Progenitor cell of endocrine pancreas (in vitro differentiated cells): Measurements from ENCODE around the gene ZNF512. TPM values are rescaled to one million over a fixed set of nuclear protein-coding genes. Genes with fewer than 3 reads are reported as not detected.

Experiments
- DNase-seq: peaks from one replicate; pipeline ENCODE4 v3.0.0; 2021; ENCODE audit warnings: low spot score; ENCODE audit not compliant: unreplicated experiment
- H3K27ac Mint-ChIP-seq: 2 replicates; pipeline ENCODE4 v1.8.0; 2021; ENCODE audit warnings: mild to moderate bottlenecking, moderate library complexity, mixed read lengths
- H3K27me3 Mint-ChIP-seq: 2 replicates; pipeline ENCODE4 v1.8.0; 2021; ENCODE audit warnings: mixed read lengths
- H3K36me3 Mint-ChIP-seq: 2 replicates; pipeline ENCODE4 v1.8.0; 2022; ENCODE audit warnings: mixed read lengths; ENCODE audit not compliant: insufficient read depth
- H3K4me1 Mint-ChIP-seq: 2 replicates; pipeline ENCODE4 v1.8.0; 2021; ENCODE audit warnings: low read depth, mixed read lengths
- H3K4me3 Mint-ChIP-seq: 2 replicates; pipeline ENCODE4 v1.8.0; 2021; ENCODE audit warnings: low read depth, mild to moderate bottlenecking, moderate library complexity, mixed read lengths
- H3K9me3 Mint-ChIP-seq: 2 replicates; pipeline ENCODE4 v1.8.0; 2021; ENCODE audit warnings: low read depth, mixed read lengths
- CTCF ChIP-seq: fragments of 200-600 bp; sonication (generic); IDR thresholded peaks from one replicate; pipeline ENCODE4 v1.5.0; 2021; ENCODE audit warnings: antibody characterized with exemption, mild to moderate bottlenecking; ENCODE audit not compliant: unreplicated experiment
- total RNA-seq: library from RNA; stranded (reverse); gene quantifications from 2 replicates; pipeline ENCODE4 v1.2.1, GENCODE V29; 2021

Gene ZNF512
- total RNA-seq, 1 donor from 2014 or later = 60.9 TPM

DNA sequence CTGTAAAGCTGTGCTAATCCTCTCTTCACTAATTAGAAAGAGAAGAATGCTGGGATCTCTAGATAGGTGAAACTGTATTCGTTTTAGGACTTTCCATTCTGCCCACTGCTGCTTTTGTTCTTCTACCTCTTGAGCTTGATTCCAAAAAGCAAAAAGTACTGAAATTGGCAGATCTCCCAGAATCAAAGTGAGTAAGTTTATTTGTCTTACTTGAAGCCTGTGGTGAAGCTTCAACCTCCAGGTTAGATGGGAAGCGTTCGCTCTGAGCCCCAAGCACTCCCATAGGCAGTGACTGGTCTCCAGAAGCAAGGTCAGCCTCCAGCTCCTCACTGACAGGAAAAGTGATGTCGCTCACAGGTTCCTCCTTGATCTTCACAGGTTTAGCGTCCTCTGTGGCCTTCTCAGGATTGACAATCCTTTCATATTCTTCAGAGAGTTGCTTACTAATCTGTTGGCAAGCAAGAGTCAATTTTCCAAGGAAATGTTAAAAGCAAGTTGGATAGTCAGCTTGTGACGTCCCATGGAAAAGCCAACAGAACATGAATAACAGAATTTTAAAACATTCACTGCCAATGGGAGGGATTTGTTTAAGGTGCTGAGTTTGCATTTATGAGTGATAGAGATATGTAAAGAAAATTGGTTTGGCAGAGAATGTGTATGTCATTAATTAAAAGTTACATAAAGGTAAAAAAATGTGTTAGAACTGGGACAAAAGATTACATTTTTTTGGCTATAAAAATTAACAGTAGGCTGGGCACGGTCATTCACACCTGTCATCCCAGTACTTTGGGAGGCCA, 72.5 kb downstream of the ZNF512 start:
- Mint-ChIP-seq H3K4me3 (no peak overlapping the region), H3K27me3 (no peaks in the 10 kb centered on the region), H3K9me3 (no peaks in the 10 kb centered on the region), H3K4me1 (no peaks in the 10 kb centered on the region), H3K36me3 (peaks cover 27% of the 10 kb centered on the region), H3K27ac (no peak overlapping the region)
- no peak for DNase-seq
- TF ChIP-seq CTCF = no peak

DNA sequence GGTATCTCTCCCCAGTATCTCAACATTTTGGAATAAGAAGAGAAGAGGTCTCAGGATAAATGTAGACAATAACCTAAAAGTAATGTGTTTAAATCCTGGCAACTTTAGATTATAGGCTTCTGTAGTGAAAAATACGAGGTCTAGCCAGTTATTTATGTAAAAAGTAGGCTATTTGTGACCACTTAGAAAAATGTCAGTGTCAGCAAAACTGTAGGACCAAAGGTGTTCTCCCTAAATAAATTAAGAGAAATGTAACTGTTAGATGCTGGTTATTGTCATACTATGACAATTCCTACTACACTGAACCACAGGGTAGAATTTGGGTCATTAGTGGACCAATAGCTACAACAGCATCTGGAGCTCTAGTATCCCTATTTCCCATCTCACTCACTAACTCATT, 78.5 kb downstream of the ZNF512 start:
- no peak for TF ChIP-seq CTCF
- H3K27me3 Mint-ChIP-seq = no peaks in the 10 kb centered on the region
- H3K36me3 Mint-ChIP-seq = peaks cover 26% of the 10 kb centered on the region
- peak overlapping the region; percentile 99 for H3K4me3 Mint-ChIP-seq
- H3K9me3 Mint-ChIP-seq = no peaks in the 10 kb centered on the region
- peaks cover 22% of the 10 kb centered on the region for H3K4me1 Mint-ChIP-seq
- DNase-seq = no peak
- H3K27ac Mint-ChIP-seq = no peak overlapping the region

- Mint-ChIP-seq H3K9me3 (no peaks in the 10 kb centered on the region), H3K27me3 (no peaks in the 10 kb centered on the region), H3K4me3 (peak within 1 kb of the TSS; percentile 99), H3K36me3 (peaks cover 24% of the 10 kb centered on the region), H3K27ac (peak within 1 kb of the TSS; percentile 100), H3K4me1 (peaks cover 22% of the 10 kb centered on the region)
- peak; percentile 35 for DNase-seq
- no peak for TF ChIP-seq CTCF
Measured at GRCh38 chr2:27663285-27664153, 80.7 kb downstream of the ZNF512 start, which contains the start of the genes SLC4A1AP and SUPT7L. Gene SLC4A1AP (plus strand): TSS chr2:27663889. CDS start chr2:27663915, 26 bp downstream. Gene SUPT7L (minus strand): TSS chr2:27663614. CDS start chr2:27662192, 1,422 bp downstream.

DNA sequence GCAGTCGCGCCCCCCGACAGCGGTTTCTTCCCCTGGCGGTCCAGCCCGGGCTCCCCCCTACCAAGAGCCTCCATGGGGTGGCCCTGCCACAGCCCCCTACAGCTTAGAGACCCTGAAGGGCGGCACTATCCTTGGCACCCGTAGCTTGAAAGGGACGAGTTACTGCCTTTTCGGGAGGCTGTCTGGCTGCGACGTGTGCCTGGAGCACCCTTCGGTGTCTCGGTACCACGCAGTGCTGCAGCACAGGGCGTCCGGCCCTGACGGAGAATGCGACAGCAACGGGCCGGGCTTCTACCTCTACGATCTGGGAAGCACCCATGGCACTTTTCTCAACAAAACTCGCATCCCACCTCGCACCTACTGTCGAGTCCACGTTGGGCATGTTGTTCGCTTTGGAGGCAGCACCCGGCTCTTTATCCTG, 81.3 kb downstream of the ZNF512 start:
- H3K27me3 Mint-ChIP-seq = no peaks in the 10 kb centered on the region
- H3K36me3 Mint-ChIP-seq = peaks cover 28% of the 10 kb centered on the region
- peaks cover 22% of the 10 kb centered on the region for H3K4me1 Mint-ChIP-seq
- no peaks in the 10 kb centered on the region for H3K9me3 Mint-ChIP-seq
- peak overlapping the region; percentile 100 for H3K27ac Mint-ChIP-seq
- TF ChIP-seq CTCF = no peak
- DNase-seq = no peak
- peak overlapping the region; percentile 99 for H3K4me3 Mint-ChIP-seq

DNA sequence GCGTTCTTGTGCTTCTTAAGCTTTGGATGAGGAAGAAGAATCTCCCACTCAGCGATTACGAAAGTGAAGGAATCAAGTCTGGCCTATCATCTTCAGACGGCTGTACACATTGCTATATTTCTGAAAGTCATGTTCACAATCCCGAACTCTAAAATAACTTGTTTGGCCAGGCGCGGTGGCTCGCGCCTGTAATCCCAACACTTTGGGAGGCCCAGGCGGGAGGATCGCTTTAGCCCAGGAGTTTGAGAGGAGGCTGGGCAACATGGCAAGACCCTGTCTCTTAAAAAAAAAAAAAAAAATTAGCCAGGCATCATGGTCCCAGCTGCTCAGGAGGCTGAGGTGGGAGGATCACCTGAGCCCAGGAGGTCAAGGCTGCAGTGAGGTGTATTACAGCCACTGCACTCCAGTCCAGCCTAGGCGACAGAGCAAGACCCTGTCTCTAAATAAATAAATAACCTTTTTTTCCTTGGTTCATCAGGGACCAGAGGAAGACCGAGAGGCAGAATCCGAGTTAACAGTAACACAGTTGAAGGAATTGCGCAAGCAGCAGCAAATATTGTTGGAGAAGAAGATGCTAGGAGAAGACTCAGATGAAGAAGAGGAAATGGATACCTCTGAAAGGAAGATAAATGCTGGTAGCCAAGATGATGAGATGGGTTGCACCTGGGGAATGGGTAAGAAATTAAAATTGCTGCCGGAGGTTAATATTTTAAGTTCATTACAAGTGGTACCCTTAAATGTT, 82.0 kb downstream of the ZNF512 start:
- no peak for DNase-seq
- H3K9me3 Mint-ChIP-seq = no peaks in the 10 kb centered on the region
- peaks cover 22% of the 10 kb centered on the region for H3K4me1 Mint-ChIP-seq
- peak overlapping the region; percentile 99 for H3K4me3 Mint-ChIP-seq
- H3K27me3 Mint-ChIP-seq = no peaks in the 10 kb centered on the region
- TF ChIP-seq CTCF = no peak
- H3K27ac Mint-ChIP-seq = peak overlapping the region; percentile 100
- peaks cover 26% of the 10 kb centered on the region for H3K36me3 Mint-ChIP-seq
